ENCODE data around the gene INTS3.
"Not testable (repeated sequence)": the region's sequence is repeated elsewhere in the genome, so short reads cannot be mapped to it uniquely, and the experiment has no call there.

The INTS3 gene

GRCh38 chr1:153778051-153778823, 50.4 kb downstream of the INTS3 start:
- no peak for DNase-seq (ENCODE audit: low read depth, low spot score)

GRCh38 chr1:153778824-153779519, 51.1 kb downstream of the INTS3 start:
- no peak for DNase-seq (ENCODE audit: low read depth, low spot score)

GRCh38 chr1:153779781-153780541, 52.1 kb downstream of the INTS3 start:
- DNase-seq (ENCODE audit: low read depth, low spot score), result no peak

GRCh38 chr1:153780551-153780950, 52.7 kb downstream of the INTS3 start:
- no peak for DNase-seq (ENCODE audit: low read depth, low spot score)

DNA sequence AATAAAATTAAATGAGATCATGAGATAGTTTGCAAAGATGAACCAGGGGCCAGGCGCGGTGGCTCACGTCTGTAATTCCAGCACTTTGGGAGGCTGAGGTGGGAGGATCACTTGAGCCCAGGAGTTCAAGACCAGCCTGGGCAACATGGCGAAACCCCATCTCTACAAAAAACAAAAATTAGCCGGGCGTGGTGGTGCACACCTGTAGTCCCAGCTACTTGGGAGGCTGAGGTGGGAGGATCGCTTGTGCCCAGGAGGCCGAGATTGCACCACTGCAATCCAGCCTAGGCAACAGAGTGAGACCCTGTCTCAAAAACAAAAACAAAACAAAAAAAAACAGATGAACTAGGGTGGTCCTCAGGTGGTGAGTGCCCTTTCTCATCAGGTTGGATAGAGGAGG, 54.8 kb downstream of the INTS3 start:
- DNase-seq (ENCODE audit: low read depth, low spot score), result not testable (repeated sequence)

GRCh38 chr1:153783233-153784190, 55.7 kb downstream of the INTS3 start:
- DNase-seq (ENCODE audit: low read depth, low spot score), result peak; percentile 96

DNA sequence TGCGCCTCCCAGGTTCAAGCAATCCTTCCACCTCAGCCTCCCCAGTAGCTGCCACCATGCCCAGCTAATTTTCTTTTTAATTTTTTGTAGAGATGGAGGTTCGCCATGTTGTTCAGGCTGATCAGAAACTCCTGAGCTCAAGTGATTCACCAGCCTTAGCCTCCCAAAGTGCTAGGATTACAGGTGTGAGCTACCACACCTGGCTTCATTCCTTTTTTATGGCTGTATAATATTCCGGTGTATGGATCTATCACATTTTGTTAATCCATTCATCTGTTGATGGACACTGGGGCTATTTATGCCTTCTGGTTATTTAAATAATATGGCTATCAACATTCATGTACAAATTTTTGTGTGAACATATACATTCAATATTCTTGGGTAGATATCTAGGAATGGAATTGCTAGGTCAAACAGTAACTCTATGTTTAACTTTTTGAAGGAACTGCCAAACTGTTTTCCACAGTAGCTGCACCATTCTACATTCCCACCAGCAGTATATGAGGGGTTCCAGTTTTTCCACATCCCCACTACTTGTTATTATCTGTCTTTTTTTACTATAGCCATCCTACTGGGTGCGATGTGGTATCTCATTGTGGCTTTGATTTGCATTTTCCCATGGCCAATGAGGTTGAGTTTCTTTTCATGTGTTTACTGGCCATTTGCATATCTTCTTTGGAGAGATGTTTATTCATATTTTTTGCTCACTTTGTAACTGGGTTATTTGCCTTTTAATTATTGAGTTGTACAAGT, 58.4 kb downstream of the INTS3 start:
- no peak for DNase-seq (ENCODE audit: low read depth, low spot score)

DNA sequence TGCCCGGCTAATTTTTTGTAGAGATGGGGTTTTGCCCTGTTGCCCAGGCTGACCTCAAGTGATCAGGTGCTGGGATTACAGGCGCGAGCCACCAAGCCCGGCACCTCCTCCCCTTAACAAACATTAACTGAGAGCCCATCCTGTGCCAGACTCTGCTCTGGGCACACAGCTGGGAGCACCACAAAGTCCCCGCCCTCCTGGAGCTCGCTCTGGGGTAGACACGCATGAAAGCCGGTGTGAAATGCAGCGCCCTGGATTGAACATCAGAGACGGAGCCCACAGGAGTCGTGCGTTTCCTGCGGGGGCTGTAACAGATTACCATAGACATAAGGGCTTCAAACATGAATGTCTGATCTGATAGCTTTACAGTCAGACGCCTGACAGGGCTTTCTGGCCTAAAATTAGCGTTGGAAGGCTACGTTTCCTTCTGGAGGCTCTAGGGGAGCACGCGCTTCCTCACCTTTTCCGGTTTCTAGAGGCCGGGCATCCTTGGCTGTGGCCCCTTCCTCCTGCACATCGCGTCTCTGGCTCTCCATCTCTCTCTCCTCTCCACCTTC, 61.7 kb downstream of the INTS3 start:
- DNase-seq (ENCODE audit: low read depth, low spot score), result no peak

GRCh38 chr1:153790313-153790965, 62.6 kb downstream of the INTS3 start:
- DNase-seq (ENCODE audit: low read depth, low spot score), result no peak

DNA sequence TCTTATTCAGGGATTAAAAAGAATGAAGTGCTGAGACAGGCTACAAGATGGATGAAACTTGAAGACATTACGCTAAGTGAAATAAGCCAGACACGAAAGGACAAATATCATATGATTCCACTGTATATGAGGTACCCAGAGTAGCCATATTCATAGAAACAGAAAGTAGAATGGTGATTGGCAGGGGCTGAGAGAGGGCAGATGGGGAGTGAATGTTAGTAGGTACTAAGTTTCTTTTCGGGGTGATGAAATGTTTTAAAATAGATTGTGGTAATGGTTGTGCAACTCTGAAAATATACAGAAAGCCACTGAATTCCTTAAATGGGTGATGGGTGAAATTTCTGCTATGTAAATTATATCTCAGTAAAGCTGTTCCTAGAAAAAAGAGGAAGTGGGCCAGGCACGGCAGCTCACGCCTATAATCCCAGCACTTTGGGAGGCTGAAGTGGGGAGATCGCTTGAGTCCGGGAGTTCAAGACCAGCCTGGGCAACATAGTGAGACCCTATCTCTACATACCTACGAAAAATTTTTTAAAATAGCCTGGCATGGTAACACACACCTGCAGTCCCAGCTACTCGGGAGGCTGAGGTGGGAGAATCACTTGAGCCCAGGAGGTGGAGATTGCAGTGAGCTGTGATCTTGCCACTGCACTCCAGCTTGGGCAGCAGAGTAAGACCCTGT, 63.3 kb downstream of the INTS3 start:
- no peak for DNase-seq (ENCODE audit: low read depth, low spot score)

DNA sequence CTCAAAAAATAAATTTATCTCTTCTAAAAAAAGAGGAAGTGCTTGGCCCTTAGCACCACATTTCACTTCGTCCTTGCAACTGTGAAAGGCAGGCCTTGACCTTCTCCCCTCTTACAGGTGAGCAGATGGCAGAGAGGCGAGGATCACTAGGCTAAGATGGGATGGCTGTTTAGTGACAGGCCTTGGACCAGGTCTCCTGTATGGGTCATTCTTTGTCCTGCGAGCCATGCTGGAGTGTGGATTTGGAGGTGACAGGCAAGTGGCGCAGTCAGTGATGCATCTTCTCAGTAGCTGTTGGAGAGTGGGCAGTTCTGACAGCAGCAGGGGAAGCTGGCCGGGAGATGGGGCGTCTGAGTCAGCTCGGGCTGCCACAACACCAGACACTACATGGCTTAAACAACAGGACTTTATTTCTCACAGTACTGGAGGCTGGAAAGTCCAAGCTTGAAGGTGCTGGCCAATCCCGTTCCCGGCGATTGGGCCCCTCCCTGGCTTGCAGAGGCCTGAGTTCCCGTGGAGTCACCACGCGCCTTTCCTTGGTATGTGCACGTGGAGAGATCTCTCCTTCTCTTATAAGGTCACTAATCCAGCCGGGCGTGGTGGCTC, 63.9 kb downstream of the INTS3 start:
- DNase-seq (ENCODE audit: low read depth, low spot score), result peak; percentile 73

- no peak for DNase-seq (ENCODE audit: low read depth, low spot score)
Measured at GRCh38 chr1:153792631-153793041, 64.8 kb downstream of the INTS3 start.

DNA sequence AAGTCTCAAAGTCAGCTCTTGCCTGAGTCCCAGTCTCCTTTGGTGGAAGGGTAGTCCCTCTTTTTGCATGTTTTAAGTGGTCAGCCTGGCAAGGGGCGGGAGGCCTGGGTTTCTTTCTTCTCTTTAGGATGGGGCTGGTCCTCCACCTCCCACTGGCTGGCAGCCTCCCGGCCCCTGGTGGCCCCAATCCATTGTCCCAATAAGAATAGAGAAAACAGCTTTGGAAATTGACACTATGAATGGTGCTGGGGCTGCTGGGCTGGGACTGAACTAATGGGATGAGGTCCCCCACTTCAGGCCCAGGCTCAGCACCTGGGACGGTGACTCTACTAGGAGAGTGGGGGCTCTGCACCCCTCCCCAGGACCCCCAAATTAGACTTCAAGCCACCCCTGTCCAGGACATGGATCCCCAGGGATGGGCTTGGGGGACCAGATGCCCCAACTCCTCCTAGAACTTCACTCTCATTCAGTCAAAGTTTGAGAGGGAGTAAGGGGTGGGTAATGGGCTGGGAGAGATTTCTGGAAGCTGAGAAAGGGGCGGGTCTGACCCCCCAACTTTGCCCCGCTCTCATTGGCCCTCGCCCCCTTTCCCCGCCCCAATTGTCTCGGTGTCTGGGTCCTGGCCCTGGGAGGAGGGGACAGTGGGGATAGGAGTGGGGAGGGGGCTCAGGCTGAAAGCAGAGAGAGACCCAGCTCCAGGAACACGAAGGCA, 65.6 kb downstream of the INTS3 start:
- DNase-seq (ENCODE audit: low read depth, low spot score), result no peak

DNA sequence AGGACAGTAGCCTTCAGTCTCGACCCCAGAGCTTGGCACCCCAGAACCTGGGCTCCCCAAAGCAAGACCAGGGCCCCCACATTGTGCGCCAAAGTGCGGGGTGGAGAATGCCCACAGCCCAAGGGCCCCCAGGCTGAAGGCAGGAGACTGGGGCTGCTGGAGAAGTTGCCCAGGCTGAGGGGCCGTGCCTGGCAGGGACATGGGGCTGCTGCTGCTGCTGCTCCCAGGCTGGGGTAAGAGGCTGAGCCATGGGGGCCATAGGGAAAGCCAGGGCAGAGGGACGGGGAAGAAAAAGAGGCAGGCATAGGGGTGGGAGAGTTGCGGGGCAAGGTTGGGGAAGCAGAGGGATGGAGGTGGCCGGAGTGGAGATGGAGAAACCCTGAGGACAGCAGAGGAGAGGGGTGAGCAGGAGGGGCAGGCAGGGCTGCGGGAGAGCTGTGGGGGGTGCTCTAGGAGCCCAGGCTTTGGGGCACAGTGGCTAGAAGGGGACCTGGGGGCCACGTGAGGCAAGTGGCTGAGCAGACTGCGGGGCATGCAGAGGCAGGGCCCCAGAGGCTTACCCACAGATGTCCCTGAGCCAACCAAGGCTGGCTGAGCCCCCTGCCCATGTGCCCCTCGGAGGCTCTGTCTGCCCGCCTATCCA, 66.2 kb downstream of the INTS3 start:
- DNase-seq (ENCODE audit: low read depth, low spot score), result no peak

DNA sequence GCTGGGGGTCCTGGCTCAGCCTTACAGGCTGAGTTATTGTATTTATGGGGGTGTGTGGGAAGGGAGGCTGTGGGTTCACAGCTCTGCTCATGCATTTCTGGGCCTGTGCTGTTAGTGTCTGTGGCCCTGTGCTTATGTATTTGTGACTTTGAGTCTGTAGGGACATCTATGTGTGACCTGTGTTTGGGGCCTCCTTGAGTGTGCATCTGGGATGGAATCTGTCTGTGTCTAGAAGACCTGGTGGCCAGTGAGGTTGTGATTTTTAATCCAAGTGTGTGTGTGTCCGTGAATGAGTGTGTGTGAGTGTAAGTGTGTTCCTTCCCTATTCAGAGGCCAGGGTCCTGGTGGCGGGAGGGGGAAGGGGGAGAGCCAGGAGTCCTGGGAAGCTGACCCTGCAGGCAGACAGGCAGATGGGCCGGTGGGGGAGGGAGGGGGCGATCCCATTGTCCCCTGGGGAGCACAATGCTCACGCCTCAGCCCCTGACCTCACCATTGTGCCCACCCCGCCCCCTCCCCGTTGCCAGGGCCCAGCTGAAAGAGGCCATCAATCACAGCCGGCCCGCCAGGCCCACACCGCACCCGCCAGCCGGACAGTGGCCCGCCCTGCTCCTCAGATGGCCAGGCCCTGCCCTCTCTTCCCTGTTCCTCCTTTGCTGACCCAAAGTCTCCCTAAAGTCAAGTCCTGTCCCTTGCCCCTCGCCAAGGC, 66.9 kb downstream of the INTS3 start:
- peak; percentile 78 for DNase-seq (ENCODE audit: low read depth, low spot score)

GRCh38 chr1:153795330-153795837, 67.5 kb downstream of the INTS3 start:
- DNase-seq (ENCODE audit: low read depth, low spot score), result no peak
